GM21526 (cell line): Measurements from ENCODE around the gene MMP15.
"Not testable (repeated sequence)": the region's sequence is repeated elsewhere in the genome, so short reads cannot be mapped to it uniquely, and the experiment has no call there.

Experiments used
- ATAC-seq: cut with Tn5 transposase; IDR thresholded peaks from one replicate; pipeline ENCODE4 v1.9.1; 2021; ENCODE audit warnings: moderate library complexity; ENCODE audit not compliant: unreplicated experiment, low FRiP score

The MMP15 gene

GRCh38 chr16:58046936-58047335, 21.4 kb downstream of the MMP15 start:
- ATAC-seq, result no peak

- no peak for ATAC-seq
Measured at GRCh38 chr16:58047557-58048348, 22.2 kb downstream of the MMP15 start.

GRCh38 chr16:58048494-58049231, 23.1 kb downstream of the MMP15 start:
- no peak for ATAC-seq

GRCh38 chr16:58049232-58050185, 24.0 kb downstream of the MMP15 start:
- no peak for ATAC-seq

- no peak for ATAC-seq
Measured at GRCh38 chr16:58051296-58051695, 25.7 kb downstream of the MMP15 start.

GRCh38 chr16:58051821-58052603, 26.5 kb downstream of the MMP15 start:
- no peak for ATAC-seq

DNA sequence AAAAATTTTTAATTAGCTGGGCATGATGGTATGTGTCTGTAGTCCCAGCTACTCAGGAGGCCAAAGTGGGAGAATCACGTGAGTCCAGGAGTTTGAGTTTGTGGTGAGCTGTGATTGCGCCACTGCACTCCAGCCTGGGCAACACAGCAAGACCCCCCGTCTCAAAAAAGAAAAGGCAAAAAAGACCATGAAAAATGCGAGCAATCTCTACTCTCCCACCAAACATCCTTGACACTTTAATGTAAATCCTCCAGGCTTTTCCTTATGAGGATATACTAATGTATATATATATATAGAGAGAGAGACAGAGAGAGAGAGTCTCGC, 28.1 kb downstream of the MMP15 start:
- no peak for ATAC-seq

- ATAC-seq, result no peak
Measured at GRCh38 chr16:58054289-58054688, 28.7 kb downstream of the MMP15 start.

DNA sequence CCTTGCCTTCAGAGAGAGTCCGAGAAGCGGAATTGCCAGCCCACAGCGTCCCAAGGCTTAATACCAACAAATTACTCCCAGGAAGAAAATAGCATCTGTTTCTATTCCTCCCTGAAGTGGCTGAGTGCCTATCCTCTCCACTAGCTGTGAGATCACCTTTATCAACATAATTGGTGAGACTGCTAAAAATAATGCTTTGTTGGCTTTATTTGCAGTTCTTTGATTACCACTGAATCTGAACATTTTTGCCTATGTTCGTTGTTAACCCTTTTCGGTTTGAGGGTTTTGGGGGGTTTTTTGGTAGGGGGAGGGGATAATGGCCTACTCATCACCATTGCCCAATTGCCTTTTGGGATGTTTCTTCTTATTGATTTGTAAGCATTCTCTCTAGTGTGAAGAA, 31.0 kb downstream of the MMP15 start:
- no peak for ATAC-seq

DNA sequence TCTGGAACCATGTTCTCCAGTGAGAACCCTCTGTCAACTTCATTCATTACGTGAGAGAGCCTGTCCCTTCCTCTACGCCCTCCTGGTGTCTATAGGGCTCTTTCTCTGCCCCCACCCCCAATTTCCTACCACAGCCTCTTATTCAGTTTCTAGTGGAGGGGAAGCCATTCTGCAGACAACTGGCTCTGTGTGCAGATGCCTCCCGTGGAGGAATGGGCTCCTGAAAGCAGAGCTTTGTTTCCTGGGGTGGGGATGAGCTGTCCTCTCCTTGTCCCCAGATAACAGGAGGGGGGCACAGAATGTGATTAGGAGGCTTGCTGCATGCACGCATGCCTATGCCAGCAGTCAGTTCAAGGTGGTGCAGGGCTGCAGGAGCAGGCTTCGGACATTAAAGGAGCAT, 31.6 kb downstream of the MMP15 start:
- no peak for ATAC-seq

DNA sequence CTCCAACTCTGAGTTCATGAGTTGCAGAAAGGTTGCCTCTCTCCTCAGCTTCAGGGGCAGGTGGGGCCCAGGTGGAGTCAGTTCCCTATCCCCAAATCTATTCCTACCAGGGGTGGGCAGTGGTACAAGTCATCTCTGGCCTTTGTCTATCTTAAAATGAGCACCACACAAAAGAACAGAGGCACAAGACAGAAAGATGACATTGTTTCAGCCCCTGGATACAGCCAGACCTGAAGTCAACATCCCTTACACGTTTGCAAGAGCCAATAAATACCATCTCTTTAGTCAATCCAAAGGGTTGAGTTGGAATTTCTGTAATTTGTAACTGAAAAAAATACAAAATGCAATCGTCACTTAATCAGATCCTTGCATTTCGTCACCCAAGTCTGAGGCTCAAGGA, 32.2 kb downstream of the MMP15 start:
- ATAC-seq, result no peak

GRCh38 chr16:58062821-58063220, 37.3 kb downstream of the MMP15 start:
- ATAC-seq, result no peak

DNA sequence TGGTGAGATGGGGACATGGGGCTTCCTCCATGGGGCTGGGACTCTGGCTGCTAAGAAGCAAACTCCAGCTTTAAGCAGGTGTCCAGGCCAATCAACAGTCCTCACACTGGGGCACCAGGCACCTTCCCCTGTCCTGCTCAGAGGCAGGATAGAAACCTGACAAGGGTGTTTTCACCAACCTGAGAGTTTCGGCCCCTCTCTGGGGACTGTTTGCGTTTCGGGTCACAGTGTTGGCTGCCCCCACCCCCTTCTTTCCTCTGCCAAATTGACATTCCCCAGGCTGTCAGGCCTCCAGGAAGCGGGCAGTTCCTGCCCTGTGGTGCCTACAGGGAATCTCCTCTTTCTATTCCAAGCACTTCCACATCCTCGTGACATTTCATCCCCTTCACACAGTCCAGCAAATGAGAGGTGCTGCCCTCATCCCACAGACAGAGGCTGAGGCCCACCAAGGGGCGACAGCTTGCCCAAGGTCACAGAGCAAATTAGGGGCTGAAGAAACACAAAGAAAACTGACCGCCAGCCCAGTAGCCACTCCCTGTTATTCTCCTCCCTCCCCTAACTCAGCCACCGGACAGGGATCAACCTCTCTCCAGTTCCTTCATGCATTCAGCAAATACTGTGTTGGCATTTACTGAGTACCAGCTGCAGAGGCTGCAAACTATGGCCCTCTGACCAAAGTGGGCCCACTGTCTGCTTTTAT, 38.0 kb downstream of the MMP15 start:
- no peak for ATAC-seq

DNA sequence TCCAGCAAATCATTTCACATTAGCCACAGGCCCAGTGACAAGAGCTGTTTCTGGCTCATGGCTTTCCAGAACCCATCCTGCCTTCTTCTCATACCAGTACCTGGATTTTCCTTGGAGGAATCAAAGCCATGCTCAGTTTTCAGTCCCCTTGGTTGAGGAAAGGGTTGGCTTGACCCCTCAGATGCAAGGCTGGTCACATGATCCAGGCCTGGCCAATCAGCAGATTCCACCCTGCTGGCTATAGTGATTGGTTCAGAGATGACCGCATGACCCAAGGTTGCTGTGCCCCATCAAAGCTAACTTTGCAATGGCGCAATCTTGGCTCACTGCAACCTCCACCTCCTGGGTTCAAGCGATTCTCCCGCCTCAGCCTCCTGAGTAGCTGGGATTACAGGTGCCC, 45.0 kb downstream of the MMP15 start:
- ATAC-seq, result no peak

- ATAC-seq, result not testable (repeated sequence)
Measured at GRCh38 chr16:58072134-58072533, 46.6 kb downstream of the MMP15 start.

DNA sequence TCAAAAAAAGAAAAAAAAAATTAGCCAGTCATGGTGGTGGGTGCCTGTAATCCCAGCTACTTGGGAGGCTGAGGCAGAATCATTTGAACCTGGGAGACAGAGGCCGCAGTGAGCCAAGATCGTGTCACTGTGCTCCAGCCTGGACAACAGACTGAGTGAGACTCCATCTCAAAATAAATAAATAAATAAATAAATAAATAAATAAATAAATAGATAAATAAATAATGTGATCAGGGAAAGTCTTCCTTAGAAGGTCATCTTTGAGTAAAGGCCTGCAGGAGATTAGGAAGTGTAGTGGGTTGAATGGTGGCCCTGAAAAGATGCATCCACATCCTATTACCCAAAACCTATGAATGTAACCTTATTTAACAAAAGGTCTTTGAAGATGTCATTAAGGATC, 47.5 kb downstream of the MMP15 start:
- ATAC-seq, result not testable (repeated sequence)

DNA sequence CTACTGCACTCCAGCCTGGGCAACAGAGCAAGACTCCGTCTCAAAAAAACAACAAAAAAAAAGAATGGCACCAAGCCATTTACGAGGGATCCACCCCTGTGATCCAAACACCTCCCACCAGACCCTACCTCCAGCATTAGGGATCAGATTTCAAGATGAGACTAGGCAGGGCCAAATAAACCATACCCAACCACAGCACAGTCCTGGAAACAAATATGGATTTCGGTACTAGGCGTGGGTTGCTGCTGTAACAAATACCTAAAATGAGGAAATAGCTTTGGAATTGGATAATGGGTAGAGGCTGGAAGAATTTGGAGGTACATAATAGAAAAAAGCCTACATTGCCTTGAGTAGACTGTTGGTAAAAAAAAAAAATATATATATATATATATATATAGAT, 49.1 kb downstream of the MMP15 start:
- no peak for ATAC-seq

DNA sequence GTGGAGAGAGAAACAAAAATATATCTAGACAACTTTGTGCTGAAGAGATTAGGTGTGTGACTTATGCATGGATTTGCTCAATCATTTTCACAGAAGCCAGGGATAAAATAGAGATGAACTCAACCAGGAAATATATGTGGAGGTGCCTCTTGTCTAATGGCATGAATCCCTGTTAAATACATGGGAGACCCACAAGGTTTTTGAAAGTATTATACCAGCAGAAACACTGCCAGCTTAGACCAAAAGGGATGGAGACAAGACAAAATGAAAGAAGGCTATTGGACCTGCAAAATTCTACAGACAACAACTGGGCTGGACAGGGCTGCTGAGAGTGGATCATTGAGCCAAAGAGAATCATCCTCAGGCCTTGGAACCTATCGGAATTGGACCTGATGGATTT, 51.0 kb downstream of the MMP15 start:
- ATAC-seq, result no peak

DNA sequence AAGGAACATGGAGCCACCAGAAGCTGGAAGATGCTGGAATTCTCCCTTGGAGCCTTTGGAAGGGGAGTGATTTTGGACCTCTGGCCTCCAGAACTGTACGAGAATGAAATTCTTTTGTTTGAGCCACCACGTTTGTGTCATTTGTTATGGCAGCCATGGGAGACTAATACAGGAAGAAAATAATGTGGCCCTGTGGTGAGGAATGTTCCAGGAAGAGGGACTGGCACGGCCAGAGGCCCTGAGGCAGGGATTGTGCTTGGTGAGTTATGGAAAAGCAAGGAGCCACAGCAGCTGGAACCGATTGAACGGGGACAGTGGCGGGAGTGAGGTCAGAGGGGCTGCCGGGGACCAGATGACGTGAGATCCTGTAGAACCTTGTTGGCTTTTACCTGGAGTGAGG, 52.2 kb downstream of the MMP15 start:
- no peak for ATAC-seq

DNA sequence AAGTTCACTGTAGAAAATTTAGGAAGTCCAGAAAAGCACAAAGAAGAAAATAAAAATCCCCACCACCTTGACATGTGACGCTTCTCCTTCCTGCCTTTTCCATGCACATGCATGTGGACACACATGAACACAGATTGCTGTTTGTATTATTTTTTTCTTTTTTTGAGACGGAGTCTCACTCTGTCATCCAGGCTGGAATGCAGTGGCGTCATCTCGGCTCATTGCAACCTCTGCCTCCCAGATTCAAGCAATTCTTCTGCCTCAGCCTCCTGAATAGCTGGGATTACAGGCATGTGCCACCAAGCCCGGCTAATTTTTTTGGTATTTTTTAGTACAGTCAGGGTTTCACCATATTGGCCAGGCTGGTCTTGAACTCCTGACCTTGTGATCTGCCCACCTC, 55.1 kb downstream of the MMP15 start:
- not testable (repeated sequence) for ATAC-seq
